T-helper 1 cell treated with Interleukin-12 subunit alpha and Interleukin-12 subunit beta and Interleukin-4 antibody, amounts not matched to agents 30 μg/mL and 1 μg/mL, for 36 hours (primary cell): ENCODE results near the gene ERLIN1.

Experiments
- H3K27ac Mint-ChIP-seq: one replicate; pipeline ENCODE4 v1.8.0; 2021; ENCODE audit warnings: mild to moderate bottlenecking, mixed read lengths
- H3K27me3 Mint-ChIP-seq: one replicate; pipeline ENCODE4 v1.8.0; 2021; ENCODE audit warnings: low read depth, mixed read lengths
- H3K36me3 Mint-ChIP-seq: one replicate; pipeline ENCODE4 v1.8.0; 2021; ENCODE audit warnings: low read depth, mixed read lengths
- H3K4me1 Mint-ChIP-seq: one replicate; pipeline ENCODE4 v1.8.0; 2021; ENCODE audit warnings: low read depth, mixed read lengths
- H3K4me3 Mint-ChIP-seq: one replicate; pipeline ENCODE4 v1.8.0; 2021; ENCODE audit warnings: mild to moderate bottlenecking, moderate library complexity, mixed read lengths
- H3K9me3 Mint-ChIP-seq: one replicate; pipeline ENCODE4 v1.8.0; 2021; ENCODE audit warnings: mixed read lengths

The ERLIN1 gene

GRCh38 chr10:100157156-100157555 lies 28.7 kb downstream of the ERLIN1 start:
- Mint-ChIP-seq H3K36me3 (peaks cover 59% of the 10 kb centered on the region), H3K4me3 (no peak overlapping the region), H3K4me1 (peaks cover 26% of the 10 kb centered on the region), H3K9me3 (no peaks in the 10 kb centered on the region), H3K27me3 (no peaks in the 10 kb centered on the region), H3K27ac (no peak overlapping the region)

GRCh38 chr10:100155936-100156335 lies 29.9 kb downstream of the ERLIN1 start:
- peaks cover 63% of the 10 kb centered on the region for H3K36me3 Mint-ChIP-seq
- H3K9me3 Mint-ChIP-seq: no peaks in the 10 kb centered on the region
- H3K4me1 Mint-ChIP-seq: peaks cover 28% of the 10 kb centered on the region
- H3K27ac Mint-ChIP-seq: peak overlapping the region; percentile 5
- no peaks in the 10 kb centered on the region for H3K27me3 Mint-ChIP-seq
- no peak overlapping the region for H3K4me3 Mint-ChIP-seq

GRCh38 chr10:100154666-100155065 lies 31.2 kb downstream of the ERLIN1 start:
- H3K4me1 Mint-ChIP-seq: peaks cover 29% of the 10 kb centered on the region
- no peak overlapping the region for H3K4me3 Mint-ChIP-seq
- H3K27me3 Mint-ChIP-seq: no peaks in the 10 kb centered on the region
- H3K27ac Mint-ChIP-seq: peak overlapping the region; percentile 49
- H3K36me3 Mint-ChIP-seq: peaks cover 57% of the 10 kb centered on the region
- H3K9me3 Mint-ChIP-seq: no peaks in the 10 kb centered on the region

GRCh38 chr10:100153239-100153825 lies 32.5 kb downstream of the ERLIN1 start:
- no peak overlapping the region for H3K4me3 Mint-ChIP-seq
- H3K4me1 Mint-ChIP-seq: peaks cover 26% of the 10 kb centered on the region
- peaks cover 51% of the 10 kb centered on the region for H3K36me3 Mint-ChIP-seq
- H3K27ac Mint-ChIP-seq: no peak overlapping the region
- no peaks in the 10 kb centered on the region for H3K9me3 Mint-ChIP-seq
- H3K27me3 Mint-ChIP-seq: no peaks in the 10 kb centered on the region

GRCh38 chr10:100151723-100152300 lies 34.0 kb downstream of the ERLIN1 start:
- no peaks in the 10 kb centered on the region for H3K27me3 Mint-ChIP-seq
- no peak overlapping the region for H3K4me3 Mint-ChIP-seq
- H3K27ac Mint-ChIP-seq: no peak overlapping the region
- H3K9me3 Mint-ChIP-seq: no peaks in the 10 kb centered on the region
- H3K4me1 Mint-ChIP-seq: peaks cover 17% of the 10 kb centered on the region
- peaks cover 39% of the 10 kb centered on the region for H3K36me3 Mint-ChIP-seq

GRCh38 chr10:100148353-100149211 lies 37.2 kb downstream of the ERLIN1 start:
- H3K4me1 Mint-ChIP-seq: peaks cover 6% of the 10 kb centered on the region
- H3K36me3 Mint-ChIP-seq: peaks cover 21% of the 10 kb centered on the region
- H3K4me3 Mint-ChIP-seq: no peak overlapping the region
- H3K9me3 Mint-ChIP-seq: no peaks in the 10 kb centered on the region
- H3K27me3 Mint-ChIP-seq: no peaks in the 10 kb centered on the region
- no peak overlapping the region for H3K27ac Mint-ChIP-seq

GRCh38 chr10:100146875-100147650 lies 38.8 kb downstream of the ERLIN1 start:
- Mint-ChIP-seq H3K27me3 (peaks cover 2% of the 10 kb centered on the region), H3K4me3 (no peak overlapping the region), H3K27ac (no peak overlapping the region)

GRCh38 chr10:100146398-100146797 lies 39.4 kb downstream of the ERLIN1 start:
- Mint-ChIP-seq H3K4me3 (no peak overlapping the region), H3K27me3 (peaks cover 9% of the 10 kb centered on the region), H3K36me3 (peaks cover 7% of the 10 kb centered on the region), H3K9me3 (no peaks in the 10 kb centered on the region), H3K4me1 (peaks cover 6% of the 10 kb centered on the region), H3K27ac (no peak overlapping the region)

More at GRCh38 chr10:100146875-100147650, 38.8 kb downstream of the ERLIN1 start:
- Mint-ChIP-seq H3K4me1 (peaks cover 6% of the 10 kb centered on the region), H3K36me3 (peaks cover 14% of the 10 kb centered on the region), H3K9me3 (no peaks in the 10 kb centered on the region)

- Mint-ChIP-seq H3K9me3 (no peaks in the 10 kb centered on the region), H3K4me3 (no peak overlapping the region), H3K27me3 (peaks cover 22% of the 10 kb centered on the region)
These were observed 42.1 kb downstream of the ERLIN1 start for GRCh38 chr10:100143756-100144155.

GRCh38 chr10:100141446-100142087 lies 44.3 kb downstream of the ERLIN1 start:
- Mint-ChIP-seq H3K4me1 (no peaks in the 10 kb centered on the region), H3K9me3 (no peaks in the 10 kb centered on the region), H3K27me3 (peaks cover 30% of the 10 kb centered on the region), H3K27ac (no peak overlapping the region), H3K36me3 (no peaks in the 10 kb centered on the region), H3K4me3 (no peak overlapping the region)

More at GRCh38 chr10:100143756-100144155, 42.1 kb downstream of the ERLIN1 start:
- Mint-ChIP-seq H3K4me1 (no peaks in the 10 kb centered on the region), H3K27ac (no peak overlapping the region), H3K36me3 (no peaks in the 10 kb centered on the region)

GRCh38 chr10:100140070-100140469 lies 45.8 kb downstream of the ERLIN1 start:
- no peaks in the 10 kb centered on the region for H3K36me3 Mint-ChIP-seq
- H3K4me3 Mint-ChIP-seq: no peak overlapping the region
- peaks cover 42% of the 10 kb centered on the region for H3K27me3 Mint-ChIP-seq
- no peaks in the 10 kb centered on the region for H3K4me1 Mint-ChIP-seq
- H3K9me3 Mint-ChIP-seq: peaks cover 6% of the 10 kb centered on the region
- H3K27ac Mint-ChIP-seq: no peak overlapping the region

- Mint-ChIP-seq H3K9me3 (peaks cover 8% of the 10 kb centered on the region), H3K4me1 (no peaks in the 10 kb centered on the region), H3K27me3 (peaks cover 44% of the 10 kb centered on the region), H3K36me3 (no peaks in the 10 kb centered on the region), H3K27ac (no peak overlapping the region), H3K4me3 (no peak overlapping the region)
These were observed 46.8 kb downstream of the ERLIN1 start for GRCh38 chr10:100138921-100139496.

GRCh38 chr10:100135486-100135885 lies 50.3 kb downstream of the ERLIN1 start:
- H3K27ac Mint-ChIP-seq: no peak overlapping the region
- H3K4me3 Mint-ChIP-seq: no peak overlapping the region
- peaks cover 3% of the 10 kb centered on the region for H3K4me1 Mint-ChIP-seq
- peaks cover 13% of the 10 kb centered on the region for H3K9me3 Mint-ChIP-seq
- H3K27me3 Mint-ChIP-seq: peaks cover 47% of the 10 kb centered on the region
- H3K36me3 Mint-ChIP-seq: peaks cover 2% of the 10 kb centered on the region

GRCh38 chr10:100133801-100134200 lies 52.0 kb downstream of the ERLIN1 start:
- Mint-ChIP-seq H3K9me3 (peaks cover 13% of the 10 kb centered on the region), H3K36me3 (peaks cover 2% of the 10 kb centered on the region), H3K27me3 (peaks cover 47% of the 10 kb centered on the region), H3K4me3 (no peak overlapping the region), H3K4me1 (peaks cover 3% of the 10 kb centered on the region), H3K27ac (peak overlapping the region; percentile 76)
